Measurements from ENCODE around the gene RNF187.

GRCh38 chr1:228496084-228496483 is 8.9 kb downstream of the RNF187 start:
- TF ChIP-seq CTCF (IDR thresholded peaks at IDR 0.05) (no peak), POLR2A (IDR thresholded peaks at IDR 0.05) (no peak)
